ENCODE measurements around the gene CTNNA1. TPM values are rescaled to one million over a fixed set of nuclear protein-coding genes. Genes with fewer than 3 reads are reported as not detected.

CTNNA1 gene
- total RNA-seq, 1 donor from 2014 or later, result 397 TPM

DNA sequence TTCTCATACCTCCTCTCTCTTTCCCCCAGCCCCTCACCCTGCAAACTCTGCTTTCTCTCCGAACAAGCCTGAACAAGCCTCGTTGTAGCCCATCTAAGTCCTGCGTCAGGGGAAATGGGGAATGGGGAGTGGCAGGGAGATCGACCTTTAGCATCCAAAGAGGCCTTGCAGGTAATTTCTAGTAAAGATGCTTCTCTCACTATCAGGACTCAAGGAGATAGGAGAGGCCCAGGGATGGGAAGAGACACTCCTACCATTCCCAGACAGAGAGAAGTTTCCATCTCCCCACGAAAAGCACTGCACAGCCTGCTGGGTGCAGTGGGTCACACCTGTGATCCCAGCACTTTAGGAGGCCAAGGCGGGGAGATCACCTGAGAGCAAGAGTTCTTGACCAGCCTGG is 44.4 kb upstream of the CTNNA1 start:
- Histone ChIP-seq H3K27me3 (ENCODE audit: control insufficient read depth, insufficient read depth, low read length) (no peaks in the 10 kb centered on the region), H3K4me3 (ENCODE audit: low read depth, low read length) (no peak overlapping the region), H3K36me3 (ENCODE audit: control insufficient read depth, insufficient read depth, low read length) (no peaks in the 10 kb centered on the region)
- TF ChIP-seq, protein P1, sequence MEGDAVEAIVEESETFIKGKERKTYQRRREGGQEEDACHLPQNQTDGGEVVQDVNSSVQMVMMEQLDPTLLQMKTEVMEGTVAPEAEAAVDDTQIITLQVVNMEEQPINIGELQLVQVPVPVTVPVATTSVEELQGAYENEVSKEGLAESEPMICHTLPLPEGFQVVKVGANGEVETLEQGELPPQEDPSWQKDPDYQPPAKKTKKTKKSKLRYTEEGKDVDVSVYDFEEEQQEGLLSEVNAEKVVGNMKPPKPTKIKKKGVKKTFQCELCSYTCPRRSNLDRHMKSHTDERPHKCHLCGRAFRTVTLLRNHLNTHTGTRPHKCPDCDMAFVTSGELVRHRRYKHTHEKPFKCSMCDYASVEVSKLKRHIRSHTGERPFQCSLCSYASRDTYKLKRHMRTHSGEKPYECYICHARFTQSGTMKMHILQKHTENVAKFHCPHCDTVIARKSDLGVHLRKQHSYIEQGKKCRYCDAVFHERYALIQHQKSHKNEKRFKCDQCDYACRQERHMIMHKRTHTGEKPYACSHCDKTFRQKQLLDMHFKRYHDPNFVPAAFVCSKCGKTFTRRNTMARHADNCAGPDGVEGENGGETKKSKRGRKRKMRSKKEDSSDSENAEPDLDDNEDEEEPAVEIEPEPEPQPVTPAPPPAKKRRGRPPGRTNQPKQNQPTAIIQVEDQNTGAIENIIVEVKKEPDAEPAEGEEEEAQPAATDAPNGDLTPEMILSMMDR (IDR thresholded peaks at IDR 0.05; ENCODE audit: insufficient read depth, low read length, poor library complexity, severe bottlenecking), result no peak
- DNase-seq (ENCODE audit: low read depth), result no peak

DNA sequence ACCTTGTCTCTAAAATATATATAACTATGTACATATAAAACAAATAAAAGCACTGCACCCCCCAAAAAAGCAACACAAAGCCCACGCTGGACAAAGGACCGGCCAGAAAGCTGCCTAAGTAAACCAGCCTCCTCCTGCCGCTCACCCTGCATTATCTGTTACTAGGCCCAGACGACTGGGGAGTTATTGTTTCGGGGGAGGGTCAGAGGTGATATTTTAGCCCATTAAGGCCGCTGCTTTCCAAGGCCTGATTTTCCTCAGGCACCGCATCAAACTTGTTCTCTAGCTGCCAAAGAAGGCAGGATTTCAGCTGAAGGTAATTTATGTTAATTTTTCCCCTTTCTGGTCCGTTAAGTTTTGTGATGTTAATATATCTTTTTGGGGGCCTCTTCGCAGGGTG is 44.0 kb upstream of the CTNNA1 start:
- Histone ChIP-seq H3K27me3 (ENCODE audit: control insufficient read depth, insufficient read depth, low read length) (no peaks in the 10 kb centered on the region), H3K36me3 (ENCODE audit: control insufficient read depth, insufficient read depth, low read length) (no peaks in the 10 kb centered on the region), H3K4me3 (ENCODE audit: low read depth, low read length) (no peak overlapping the region)
- no peak for DNase-seq (ENCODE audit: low read depth)
- TF ChIP-seq, protein P1 (IDR thresholded peaks at IDR 0.05; ENCODE audit: insufficient read depth, low read length, poor library complexity, severe bottlenecking), result no peak

DNA sequence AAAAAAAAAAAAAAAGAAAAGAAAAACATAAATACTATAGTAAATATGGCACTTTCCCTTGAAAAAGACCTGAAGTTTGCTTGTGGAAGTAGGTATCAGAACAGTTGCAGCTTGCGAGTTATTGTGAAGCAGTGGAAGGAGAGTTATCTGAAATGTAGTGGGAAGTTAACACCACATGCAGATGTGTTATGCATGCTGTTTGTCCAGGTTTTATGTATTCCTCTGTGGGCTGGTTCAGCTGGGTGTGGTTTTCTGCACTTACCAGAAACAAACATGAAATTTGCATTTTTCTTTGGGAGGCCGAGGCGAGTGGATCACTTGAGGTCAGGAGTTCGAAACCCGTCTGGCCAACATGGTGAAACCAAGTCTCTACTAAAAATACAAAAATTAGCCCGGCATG is 42.1 kb upstream of the CTNNA1 start:
- Histone ChIP-seq H3K36me3 (ENCODE audit: control insufficient read depth, insufficient read depth, low read length) (no peaks in the 10 kb centered on the region), H3K27me3 (ENCODE audit: control insufficient read depth, insufficient read depth, low read length) (no peaks in the 10 kb centered on the region), H3K4me3 (ENCODE audit: low read depth, low read length) (no peak overlapping the region)
- DNase-seq (ENCODE audit: low read depth), result no peak
- TF ChIP-seq, protein P1 (IDR thresholded peaks at IDR 0.05; ENCODE audit: insufficient read depth, low read length, poor library complexity, severe bottlenecking), result no peak

DNA sequence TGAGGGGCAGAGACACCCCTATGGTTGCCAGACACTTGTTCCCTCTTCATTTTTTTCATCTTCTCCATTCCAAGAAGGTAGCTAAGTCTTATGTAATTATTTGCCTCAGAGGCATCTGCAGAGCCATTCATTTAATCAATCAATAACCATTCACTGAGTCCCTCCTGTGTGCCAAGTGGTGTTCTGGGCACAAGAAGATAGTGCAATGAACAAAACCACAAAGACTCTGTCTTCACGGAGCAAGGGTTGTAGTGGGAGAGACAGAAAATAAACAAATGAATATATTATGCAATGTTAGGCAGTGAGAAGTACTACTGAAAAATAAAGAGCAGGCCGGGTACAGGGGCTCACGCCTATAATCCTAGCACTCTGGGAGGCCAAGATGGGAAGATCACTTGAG is 41.4 kb upstream of the CTNNA1 start:
- Histone ChIP-seq H3K36me3 (ENCODE audit: control insufficient read depth, insufficient read depth, low read length) (no peaks in the 10 kb centered on the region), H3K27me3 (ENCODE audit: control insufficient read depth, insufficient read depth, low read length) (no peaks in the 10 kb centered on the region), H3K4me3 (ENCODE audit: low read depth, low read length) (no peak overlapping the region)
- no peak for DNase-seq (ENCODE audit: low read depth)
- TF ChIP-seq, protein P1 (IDR thresholded peaks at IDR 0.05; ENCODE audit: insufficient read depth, low read length, poor library complexity, severe bottlenecking), result no peak

DNA sequence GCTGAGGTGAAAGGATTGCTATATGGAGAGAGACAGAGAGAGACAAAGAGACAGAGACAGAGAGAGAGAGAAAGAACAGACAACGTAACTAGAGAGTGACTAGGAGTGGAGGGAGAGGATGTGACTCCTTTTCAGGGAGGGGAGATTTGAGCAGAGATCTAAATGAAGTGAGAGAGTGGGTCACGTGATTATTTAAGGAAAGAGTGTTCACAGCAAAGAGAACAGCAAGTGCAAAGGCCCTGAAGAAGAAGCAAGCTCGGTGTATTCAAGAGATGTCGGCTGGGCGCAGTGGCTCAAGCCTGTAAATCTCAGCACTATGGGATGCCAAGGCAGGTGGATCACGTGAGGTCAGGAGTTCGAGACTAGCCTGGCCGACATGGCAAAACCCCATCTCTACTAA is 40.9 kb upstream of the CTNNA1 start:
- no peak for DNase-seq (ENCODE audit: low read depth)
- Histone ChIP-seq H3K36me3 (ENCODE audit: control insufficient read depth, insufficient read depth, low read length) (no peaks in the 10 kb centered on the region), H3K4me3 (ENCODE audit: low read depth, low read length) (no peak overlapping the region), H3K27me3 (ENCODE audit: control insufficient read depth, insufficient read depth, low read length) (no peaks in the 10 kb centered on the region)
- TF ChIP-seq, protein P1 (IDR thresholded peaks at IDR 0.05; ENCODE audit: insufficient read depth, low read length, poor library complexity, severe bottlenecking), result no peak

DNA sequence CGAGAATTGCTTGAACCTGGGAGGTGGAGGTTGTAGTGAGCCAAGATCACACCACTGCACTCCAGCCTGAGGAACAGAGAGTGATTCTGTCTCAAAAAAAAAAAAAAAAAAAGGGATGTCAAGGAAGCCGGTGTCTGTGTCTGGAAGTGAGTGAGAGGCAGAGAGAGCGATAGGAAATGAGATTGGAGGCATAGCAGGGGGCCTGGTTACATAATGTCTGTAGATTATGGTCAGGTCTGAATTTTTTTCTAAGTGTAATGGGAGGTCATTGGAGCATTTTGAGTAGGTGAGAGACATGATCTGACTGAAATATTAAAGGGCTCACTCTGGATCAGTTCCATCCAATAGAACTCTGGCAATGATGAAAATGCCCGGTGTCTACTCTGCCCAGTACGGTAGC is 40.4 kb upstream of the CTNNA1 start:
- Histone ChIP-seq H3K4me3 (ENCODE audit: low read depth, low read length) (no peak overlapping the region), H3K27me3 (ENCODE audit: control insufficient read depth, insufficient read depth, low read length) (no peaks in the 10 kb centered on the region), H3K36me3 (ENCODE audit: control insufficient read depth, insufficient read depth, low read length) (no peaks in the 10 kb centered on the region)
- TF ChIP-seq, protein P1 (IDR thresholded peaks at IDR 0.05; ENCODE audit: insufficient read depth, low read length, poor library complexity, severe bottlenecking), result no peak
- no peak for DNase-seq (ENCODE audit: low read depth)

Data from kidney epithelial cell (primary cell).